GM12892 (cell line): Measurements from ENCODE around the gene TOMM40.

Source experiments
- POLR2A ChIP-seq: IDR thresholded peaks from 2 replicates; pipeline ENCODE4 v1.6.1; 2011; ENCODE audit warnings: low read depth, low read length, control low read depth
- TAF1 ChIP-seq: IDR thresholded peaks from 2 replicates; pipeline ENCODE4 v1.6.1; 2011; ENCODE audit warnings: low read depth, mild to moderate bottlenecking, control low read depth, low read length, borderline replicate concordance

DNA sequence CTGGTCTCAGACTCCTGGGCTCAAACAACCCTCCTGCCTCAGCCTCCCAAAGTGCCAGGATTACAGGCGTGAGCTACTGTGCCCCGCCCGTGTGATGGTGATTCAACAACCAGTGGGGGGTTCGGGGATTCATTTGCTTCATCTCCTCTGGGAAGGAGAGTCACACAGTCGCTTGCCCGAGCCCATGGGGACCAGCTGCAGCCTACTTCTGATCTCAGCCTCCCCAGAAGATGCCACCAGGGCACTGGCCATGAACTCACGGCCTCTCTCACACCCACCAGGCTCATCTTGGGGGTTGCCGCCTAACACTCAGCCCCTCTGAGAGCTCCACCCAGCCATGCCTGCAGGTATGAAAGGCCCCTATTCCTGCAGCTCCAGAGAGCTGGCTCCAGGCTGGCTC is 6.8 kb downstream of the TOMM40 start:
- TF ChIP-seq TAF1 (no peak), POLR2A (no peak; the same call in 1 of the 2 replicates)
